Prostate gland (tissue), 2 donors: ENCODE data around the gene FANCE.

Experiments used
- POLR2A ChIP-seq: fragments of 450-650 bp; IDR thresholded peaks from one replicate; pipeline ENCODE4 v1.6.1; 2016; ENCODE audit warnings: antibody characterized with exemption, mild to moderate bottlenecking
- POLR2AphosphoS5 ChIP-seq: sonication (generic); formaldehyde crosslinking; IDR thresholded peaks from one replicate; pipeline ENCODE4 v1.6.1; 2017; ENCODE audit warnings: antibody characterized with exemption
- TF ChIP-seq, protein P1 (sequence below), 4 experiments: fragments of 200-600 bp in 2 of 4; fragments of 450-650 bp in 2 of 4; sonication (generic) in 2 of 4; IDR thresholded peaks; 1 replicate in 3 of 4; 2 replicates in 1 of 4; pipeline ENCODE4 v1.5.1; 2016 to 2019; ENCODE audit warnings: antibody characterized with exemption in 4 of 4, mild to moderate bottlenecking in 2 of 4, moderate library complexity in 2 of 4

DNA sequence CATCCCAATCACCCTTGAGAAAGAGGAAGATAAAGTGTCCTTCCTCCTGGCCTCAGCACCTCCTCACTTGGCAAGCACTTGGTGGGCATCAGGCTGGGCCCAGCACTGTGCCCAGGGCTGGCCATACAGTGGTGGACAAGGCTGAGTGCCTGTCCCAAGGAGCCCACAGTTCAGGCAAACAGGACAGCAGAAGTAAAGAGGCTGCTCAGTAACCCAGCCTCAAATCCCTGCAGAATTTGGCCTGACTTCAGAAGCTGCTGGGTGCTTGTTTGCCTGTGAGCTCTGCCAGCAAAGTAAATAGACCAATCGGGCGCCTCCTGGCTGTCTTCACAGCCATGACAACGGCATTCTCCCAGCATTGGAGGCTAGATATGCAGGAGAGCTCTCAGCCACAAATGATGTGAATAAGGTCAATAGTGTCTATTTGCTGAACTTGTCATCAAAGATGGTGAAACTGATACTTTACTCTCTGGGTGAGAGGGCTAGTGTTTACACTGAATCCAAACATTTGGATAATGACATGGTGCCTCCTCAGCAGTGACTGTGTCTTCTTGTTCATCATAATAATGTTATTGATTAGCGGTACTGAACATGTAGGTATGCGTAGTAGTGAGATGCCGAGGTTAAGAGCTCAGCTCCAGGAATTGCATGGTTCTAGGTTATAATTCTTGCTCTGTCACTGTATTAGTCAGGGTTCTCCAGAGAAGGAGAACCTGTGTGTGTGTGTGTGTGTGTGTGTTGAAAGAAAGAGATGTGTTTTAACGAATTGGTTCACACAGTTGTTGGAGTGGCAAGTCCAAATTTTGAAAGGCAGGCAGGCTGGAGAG, 36.9 kb upstream of the FANCE start:
- TF ChIP-seq, protein P1, sequence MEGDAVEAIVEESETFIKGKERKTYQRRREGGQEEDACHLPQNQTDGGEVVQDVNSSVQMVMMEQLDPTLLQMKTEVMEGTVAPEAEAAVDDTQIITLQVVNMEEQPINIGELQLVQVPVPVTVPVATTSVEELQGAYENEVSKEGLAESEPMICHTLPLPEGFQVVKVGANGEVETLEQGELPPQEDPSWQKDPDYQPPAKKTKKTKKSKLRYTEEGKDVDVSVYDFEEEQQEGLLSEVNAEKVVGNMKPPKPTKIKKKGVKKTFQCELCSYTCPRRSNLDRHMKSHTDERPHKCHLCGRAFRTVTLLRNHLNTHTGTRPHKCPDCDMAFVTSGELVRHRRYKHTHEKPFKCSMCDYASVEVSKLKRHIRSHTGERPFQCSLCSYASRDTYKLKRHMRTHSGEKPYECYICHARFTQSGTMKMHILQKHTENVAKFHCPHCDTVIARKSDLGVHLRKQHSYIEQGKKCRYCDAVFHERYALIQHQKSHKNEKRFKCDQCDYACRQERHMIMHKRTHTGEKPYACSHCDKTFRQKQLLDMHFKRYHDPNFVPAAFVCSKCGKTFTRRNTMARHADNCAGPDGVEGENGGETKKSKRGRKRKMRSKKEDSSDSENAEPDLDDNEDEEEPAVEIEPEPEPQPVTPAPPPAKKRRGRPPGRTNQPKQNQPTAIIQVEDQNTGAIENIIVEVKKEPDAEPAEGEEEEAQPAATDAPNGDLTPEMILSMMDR (IDR thresholded peaks at IDR 0.05), result peak; percentile 53 to 93 (median 78)
- no peak for TF ChIP-seq POLR2A
- peak; percentile 94 for TF ChIP-seq POLR2AphosphoS5
